ENCODE measurements around the gene APH1B.

GRCh38 chr15:63287109-63287508 is 9.7 kb downstream of the APH1B start:
- no peak for TF ChIP-seq HDGF (IDR thresholded peaks at IDR 0.05; ENCODE audit: borderline replicate concordance)
- no peak for TF ChIP-seq FOXM1 (IDR thresholded peaks at IDR 0.05; ENCODE audit: borderline replicate concordance)
- TF ChIP-seq ZNF384 (IDR thresholded peaks at IDR 0.05), result no peak

All from HEK293T (cell line).